Fibroblast of lung (primary cell): ENCODE measurements around the gene KRT76.

Source experiments
- EZH2 ChIP-seq: IDR thresholded peaks from 2 replicates; pipeline ENCODE4 v1.5.1; 2012; ENCODE audit warnings: low read length, control low read depth, mild to moderate bottlenecking; ENCODE audit errors: missing control alignments
- TF ChIP-seq, protein P1 (sequence below), 2 donors: IDR thresholded peaks in 1 of 2; conservative IDR thresholded peaks in 1 of 2; 1 replicate in 1 of 2; 2 replicates in 1 of 2; pipeline ENCODE4 v1.5.1; 2011 to 2012; ENCODE audit warnings: low read length in 2 of 2, control low read depth in 1 of 2, inconsistent platforms in 1 of 2, low read depth in 1 of 2, mild to moderate bottlenecking in 1 of 2

DNA sequence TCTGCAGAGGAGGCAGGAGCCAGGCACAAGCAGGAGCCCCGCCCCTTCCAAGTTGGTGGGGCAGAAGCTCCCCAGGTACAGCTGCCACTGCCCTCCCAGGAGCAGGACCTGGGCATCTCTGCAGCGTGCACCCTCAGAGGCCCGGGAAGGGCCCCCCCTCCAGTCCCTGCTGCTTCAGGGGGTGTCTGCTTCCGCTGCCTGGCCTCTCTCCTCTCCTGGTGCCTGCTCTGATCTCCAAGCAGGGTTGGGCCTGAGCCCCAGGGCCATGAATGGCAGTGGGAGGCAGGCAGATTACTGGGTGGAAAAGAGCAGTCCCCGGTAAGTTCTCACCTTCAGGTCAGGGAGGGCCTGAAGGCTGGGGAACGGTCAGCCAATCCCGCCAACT is 35.0 kb downstream of the KRT76 start:
- TF ChIP-seq, protein P1, sequence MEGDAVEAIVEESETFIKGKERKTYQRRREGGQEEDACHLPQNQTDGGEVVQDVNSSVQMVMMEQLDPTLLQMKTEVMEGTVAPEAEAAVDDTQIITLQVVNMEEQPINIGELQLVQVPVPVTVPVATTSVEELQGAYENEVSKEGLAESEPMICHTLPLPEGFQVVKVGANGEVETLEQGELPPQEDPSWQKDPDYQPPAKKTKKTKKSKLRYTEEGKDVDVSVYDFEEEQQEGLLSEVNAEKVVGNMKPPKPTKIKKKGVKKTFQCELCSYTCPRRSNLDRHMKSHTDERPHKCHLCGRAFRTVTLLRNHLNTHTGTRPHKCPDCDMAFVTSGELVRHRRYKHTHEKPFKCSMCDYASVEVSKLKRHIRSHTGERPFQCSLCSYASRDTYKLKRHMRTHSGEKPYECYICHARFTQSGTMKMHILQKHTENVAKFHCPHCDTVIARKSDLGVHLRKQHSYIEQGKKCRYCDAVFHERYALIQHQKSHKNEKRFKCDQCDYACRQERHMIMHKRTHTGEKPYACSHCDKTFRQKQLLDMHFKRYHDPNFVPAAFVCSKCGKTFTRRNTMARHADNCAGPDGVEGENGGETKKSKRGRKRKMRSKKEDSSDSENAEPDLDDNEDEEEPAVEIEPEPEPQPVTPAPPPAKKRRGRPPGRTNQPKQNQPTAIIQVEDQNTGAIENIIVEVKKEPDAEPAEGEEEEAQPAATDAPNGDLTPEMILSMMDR (conservative IDR thresholded peaks at IDR 0.05 in 1 of 2, IDR thresholded peaks at IDR 0.05 in 1 of 2; ENCODE audit: low read depth in 1 of 2, low read length in 2 of 2): no peak
- no peak for TF ChIP-seq EZH2
